Measurements from ENCODE around the gene FBN2. TPM values are rescaled to one million over a fixed set of nuclear protein-coding genes. Genes with fewer than 3 reads are reported as not detected.
"Not testable (repeated sequence)": the region's sequence is repeated elsewhere in the genome, so short reads cannot be mapped to it uniquely, and the experiment has no call there.

The FBN2 gene
- total RNA-seq, 1 experiment from 2014 or later = 193 TPM

- no peak overlapping the region for H3K4me3 Mint-ChIP-seq (ENCODE audit: unreplicated experiment)
- no TSS peak for BruUV-seq (replicated peaks)
- no peak for DNase-seq (ENCODE audit: unreplicated experiment)
- no peaks in the 10 kb centered on the region for H3K4me1 Mint-ChIP-seq (ENCODE audit: insufficient read depth, unreplicated experiment)
- intact Hi-C loops (cut with micrococcal nuclease) = no loop called here
- no peak overlapping the region for H3K27ac Mint-ChIP-seq (ENCODE audit: low read depth, unreplicated experiment)
- CTCF ChIA-PET = interaction anchor here (0.7 to 0.8 kb wide), 2 partner anchors 78 to 82 kb away, joined by 3 read pairs; no protein-coding TSS in a partner anchor
- POLR2A ChIA-PET = interaction anchor here (0.6 kb wide), 1 partner anchor 64 kb away, joined by 3 read pairs; no protein-coding TSS in a partner anchor
- peaks cover 8% of the 10 kb centered on the region for H3K9me3 Mint-ChIP-seq (ENCODE audit: unreplicated experiment)
- TF ChIP-seq CTCF (IDR thresholded peaks at IDR 0.05; ENCODE audit: unreplicated experiment) = no peak
- no peaks in the 10 kb centered on the region for H3K27me3 Mint-ChIP-seq (ENCODE audit: insufficient read depth, unreplicated experiment)
- peaks cover 71% of the 10 kb centered on the region for H3K36me3 Mint-ChIP-seq (ENCODE audit: insufficient read depth, unreplicated experiment)
Observed at GRCh38 chr5:128331261-128331660, 206.8 kb downstream of the FBN2 start.

DNA sequence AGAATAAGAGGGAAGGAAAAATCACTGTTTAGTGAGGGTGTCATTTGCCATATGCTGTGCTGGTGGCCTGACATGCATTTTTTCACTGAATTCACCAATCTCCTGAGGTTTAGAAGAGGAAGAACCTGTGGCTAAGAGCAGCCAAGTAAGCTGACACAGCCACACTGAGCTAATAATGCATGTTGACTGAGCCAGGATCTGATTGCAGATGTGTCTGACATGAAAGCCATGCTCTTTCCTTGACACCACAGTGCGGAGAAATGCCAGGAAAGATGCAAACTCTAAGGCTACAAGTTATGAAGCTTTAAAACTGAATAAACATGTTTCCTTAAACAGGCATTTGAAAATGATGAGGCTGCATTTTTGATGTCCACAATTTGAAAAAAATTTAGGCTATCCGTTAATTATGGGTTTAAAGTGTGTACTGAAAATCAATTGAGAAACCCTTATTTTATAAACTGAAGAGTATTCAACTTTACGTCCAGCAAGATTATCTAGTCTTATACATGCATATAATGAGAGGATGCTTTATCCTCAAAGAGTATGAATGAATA lies 208.6 kb downstream of the FBN2 start:
- Mint-ChIP-seq H3K9me3 (ENCODE audit: unreplicated experiment) (peaks cover 8% of the 10 kb centered on the region), H3K4me1 (ENCODE audit: insufficient read depth, unreplicated experiment) (no peaks in the 10 kb centered on the region), H3K4me3 (ENCODE audit: unreplicated experiment) (no peak overlapping the region), H3K27ac (ENCODE audit: low read depth, unreplicated experiment) (no peak overlapping the region), H3K27me3 (ENCODE audit: insufficient read depth, unreplicated experiment) (no peaks in the 10 kb centered on the region), H3K36me3 (ENCODE audit: insufficient read depth, unreplicated experiment) (peaks cover 69% of the 10 kb centered on the region)
- BruUV-seq (replicated peaks) = no TSS peak
- ChIA-PET POLR2A (no interaction called here), CTCF (interaction anchor here (1.0 kb wide), 1 partner anchor 171 kb away, joined by 3 read pairs; no protein-coding TSS in a partner anchor)
- no peak for DNase-seq (ENCODE audit: unreplicated experiment)
- intact Hi-C loops (cut with micrococcal nuclease) = no loop called here
- TF ChIP-seq CTCF (IDR thresholded peaks at IDR 0.05; ENCODE audit: unreplicated experiment) = no peak

GRCh38 chr5:128328446-128328845 lies 209.6 kb downstream of the FBN2 start:
- TF ChIP-seq CTCF (IDR thresholded peaks at IDR 0.05; ENCODE audit: unreplicated experiment) = no peak
- no peak for DNase-seq (ENCODE audit: unreplicated experiment)
- Mint-ChIP-seq H3K4me1 (ENCODE audit: insufficient read depth, unreplicated experiment) (no peaks in the 10 kb centered on the region), H3K9me3 (ENCODE audit: unreplicated experiment) (peaks cover 8% of the 10 kb centered on the region), H3K4me3 (ENCODE audit: unreplicated experiment) (no peak overlapping the region), H3K36me3 (ENCODE audit: insufficient read depth, unreplicated experiment) (peaks cover 66% of the 10 kb centered on the region), H3K27ac (ENCODE audit: low read depth, unreplicated experiment) (no peak overlapping the region), H3K27me3 (ENCODE audit: insufficient read depth, unreplicated experiment) (no peaks in the 10 kb centered on the region)
- intact Hi-C loops (cut with micrococcal nuclease) = no loop called here
- ChIA-PET CTCF (interaction anchor here (1.0 kb wide), 1 partner anchor 172 kb away, joined by 3 read pairs; no protein-coding TSS in a partner anchor), POLR2A (no interaction called here)
- BruUV-seq (replicated peaks) = no TSS peak

- no peak for DNase-seq (ENCODE audit: unreplicated experiment)
- CTCF ChIA-PET = no interaction called here
- intact Hi-C loops (cut with micrococcal nuclease) = no loop called here
- Mint-ChIP-seq H3K4me1 (ENCODE audit: insufficient read depth, unreplicated experiment) (no peaks in the 10 kb centered on the region), H3K27ac (ENCODE audit: low read depth, unreplicated experiment) (no peak overlapping the region), H3K27me3 (ENCODE audit: insufficient read depth, unreplicated experiment) (no peaks in the 10 kb centered on the region), H3K36me3 (ENCODE audit: insufficient read depth, unreplicated experiment) (peaks cover 64% of the 10 kb centered on the region), H3K9me3 (ENCODE audit: unreplicated experiment) (peaks cover 8% of the 10 kb centered on the region), H3K4me3 (ENCODE audit: unreplicated experiment) (no peak overlapping the region)
- TF ChIP-seq CTCF (IDR thresholded peaks at IDR 0.05; ENCODE audit: unreplicated experiment) = no peak
- POLR2A ChIA-PET = no interaction called here
- no TSS peak for BruUV-seq (replicated peaks)
Observed at GRCh38 chr5:128328007-128328406, 210.0 kb downstream of the FBN2 start.

DNA sequence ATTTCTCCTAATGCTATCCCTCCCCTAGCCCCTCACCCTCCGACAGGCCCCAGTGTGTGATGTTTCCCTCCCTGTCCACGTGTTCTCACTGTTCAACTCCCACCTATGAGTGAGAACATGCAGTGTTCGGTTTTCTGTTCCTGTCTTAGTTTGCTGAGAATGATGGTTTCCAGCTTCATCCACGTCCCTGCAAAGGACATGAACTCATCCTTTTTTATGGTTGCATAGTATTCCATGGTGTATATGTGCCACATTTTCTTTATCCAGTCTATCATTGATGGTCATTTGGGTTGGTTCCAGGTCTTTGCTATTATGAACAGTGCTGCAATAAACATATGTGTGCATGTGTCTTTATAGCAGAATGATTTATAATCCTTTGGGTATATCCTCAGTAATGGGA lies 216.6 kb downstream of the FBN2 start:
- BruUV-seq (replicated peaks) = not testable (repeated sequence)

More for the DNA sequence above, 216.6 kb downstream of the FBN2 start:
- peaks cover 18% of the 10 kb centered on the region for H3K36me3 Mint-ChIP-seq (ENCODE audit: insufficient read depth, unreplicated experiment)
- H3K4me1 Mint-ChIP-seq (ENCODE audit: insufficient read depth, unreplicated experiment); intact Hi-C loops (cut with micrococcal nuclease); DNase-seq (ENCODE audit: unreplicated experiment); H3K4me3 Mint-ChIP-seq (ENCODE audit: unreplicated experiment); H3K9me3 Mint-ChIP-seq (ENCODE audit: unreplicated experiment); H3K27me3 Mint-ChIP-seq (ENCODE audit: insufficient read depth, unreplicated experiment); CTCF ChIA-PET; H3K27ac Mint-ChIP-seq (ENCODE audit: low read depth, unreplicated experiment): not testable (repeated sequence)
- POLR2A ChIA-PET = interaction anchor here (0.6 kb wide), 1 partner anchor 164 kb away, joined by 4 read pairs; no protein-coding TSS in a partner anchor
